ENCODE results near the gene GPC3.

DNA sequence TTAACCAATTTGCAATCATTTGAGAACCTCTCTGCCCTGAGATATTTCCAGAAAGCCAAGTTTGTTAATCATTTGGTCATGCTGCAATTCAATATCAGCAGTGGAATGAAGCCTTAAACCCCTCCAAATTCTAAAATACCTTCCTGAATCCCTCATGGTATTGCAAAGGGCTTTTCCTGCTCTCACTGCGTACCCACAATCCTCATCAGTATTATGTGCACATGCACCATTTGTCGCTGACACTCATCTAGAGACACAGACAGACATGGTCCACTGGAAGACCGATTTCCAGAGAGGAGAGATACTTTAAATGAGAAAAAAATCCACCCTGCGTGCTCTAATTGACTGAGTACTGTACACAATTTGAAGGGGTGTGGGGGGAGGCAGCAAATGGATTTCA is 104.4 kb downstream of the GPC3 start:
- TF ChIP-seq, protein P1, sequence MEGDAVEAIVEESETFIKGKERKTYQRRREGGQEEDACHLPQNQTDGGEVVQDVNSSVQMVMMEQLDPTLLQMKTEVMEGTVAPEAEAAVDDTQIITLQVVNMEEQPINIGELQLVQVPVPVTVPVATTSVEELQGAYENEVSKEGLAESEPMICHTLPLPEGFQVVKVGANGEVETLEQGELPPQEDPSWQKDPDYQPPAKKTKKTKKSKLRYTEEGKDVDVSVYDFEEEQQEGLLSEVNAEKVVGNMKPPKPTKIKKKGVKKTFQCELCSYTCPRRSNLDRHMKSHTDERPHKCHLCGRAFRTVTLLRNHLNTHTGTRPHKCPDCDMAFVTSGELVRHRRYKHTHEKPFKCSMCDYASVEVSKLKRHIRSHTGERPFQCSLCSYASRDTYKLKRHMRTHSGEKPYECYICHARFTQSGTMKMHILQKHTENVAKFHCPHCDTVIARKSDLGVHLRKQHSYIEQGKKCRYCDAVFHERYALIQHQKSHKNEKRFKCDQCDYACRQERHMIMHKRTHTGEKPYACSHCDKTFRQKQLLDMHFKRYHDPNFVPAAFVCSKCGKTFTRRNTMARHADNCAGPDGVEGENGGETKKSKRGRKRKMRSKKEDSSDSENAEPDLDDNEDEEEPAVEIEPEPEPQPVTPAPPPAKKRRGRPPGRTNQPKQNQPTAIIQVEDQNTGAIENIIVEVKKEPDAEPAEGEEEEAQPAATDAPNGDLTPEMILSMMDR (IDR thresholded peaks at IDR 0.05) = no peak
- no peak for TF ChIP-seq POLR2AphosphoS5 (IDR thresholded peaks at IDR 0.05; ENCODE audit: insufficient read depth in 1 of 2, low read depth in 1 of 2)
